Osteocyte (in vitro differentiated cells): ENCODE measurements around the gene C12orf57. TPM values are rescaled to one million over a fixed set of nuclear protein-coding genes. Genes with fewer than 3 reads are reported as not detected.

ENCODE experiments used
- DNase-seq: peaks from one replicate; pipeline ENCODE4 v3.0.0; 2021; ENCODE audit warnings: mixed read lengths; ENCODE audit not compliant: unreplicated experiment; ENCODE audit errors: extremely low spot score
- H3K27ac Mint-ChIP-seq: one replicate; pipeline ENCODE4 v1.8.0; 2021; ENCODE audit warnings: mild to moderate bottlenecking, mixed read lengths; ENCODE audit not compliant: unreplicated experiment
- H3K27me3 Mint-ChIP-seq: one replicate; pipeline ENCODE4 v1.8.0; 2021; ENCODE audit warnings: mixed read lengths; ENCODE audit not compliant: unreplicated experiment
- H3K36me3 Mint-ChIP-seq: one replicate; pipeline ENCODE4 v1.8.0; 2021; ENCODE audit warnings: mixed read lengths; ENCODE audit not compliant: unreplicated experiment
- H3K4me1 Mint-ChIP-seq: one replicate; pipeline ENCODE4 v1.8.0; 2021; ENCODE audit warnings: mixed read lengths; ENCODE audit not compliant: unreplicated experiment
- H3K4me3 Mint-ChIP-seq: one replicate; pipeline ENCODE4 v1.8.0; 2021; ENCODE audit warnings: mild to moderate bottlenecking, moderate library complexity, mixed read lengths; ENCODE audit not compliant: unreplicated experiment
- H3K9me3 Mint-ChIP-seq: one replicate; pipeline ENCODE4 v1.8.0; 2021; ENCODE audit warnings: mixed read lengths; ENCODE audit not compliant: unreplicated experiment
- CTCF ChIP-seq: fragments of 200-600 bp; sonication (generic); IDR thresholded peaks from 2 replicates; pipeline ENCODE4 v1.5.0; 2021; ENCODE audit warnings: antibody characterized with exemption, mild to moderate bottlenecking, moderate library complexity
- long read RNA-seq: library from polyadenylated mRNA; unstranded; transcript quantifications from one replicate; pipeline ENCODE4 v2.0.0, GENCODE V29; 2021
- total RNA-seq: library from RNA; stranded (reverse); gene quantifications from 2 replicates; pipeline ENCODE4 v1.2.1, GENCODE V29; 2021

The C12orf57 gene
- 287 and 309 TPM in 2 replicates for total RNA-seq
- long read RNA-seq, transcript C12orf57-202 (3 exons, 662 nt), result minor isoform, 5 of 42 reads
- long read RNA-seq, transcript C12orf57-201 (3 exons, 560 nt), result major isoform, 28 of 42 reads
- long read RNA-seq, partial matches to known transcripts, result 4 of 42 reads
- long read RNA-seq, other reads (novel, unspliced or antisense), result 3 of 42 reads

- peaks cover 13% of the 10 kb centered on the region for H3K36me3 Mint-ChIP-seq
- TF ChIP-seq CTCF, result no peak
- H3K4me1 Mint-ChIP-seq, result peaks cover 37% of the 10 kb centered on the region
- H3K27me3 Mint-ChIP-seq, result no peaks in the 10 kb centered on the region
- H3K4me3 Mint-ChIP-seq, result peak within 1 kb of the TSS; percentile 94
- peak within 1 kb of the TSS; percentile 99 for H3K27ac Mint-ChIP-seq
- no peaks in the 10 kb centered on the region for H3K9me3 Mint-ChIP-seq
- no peak for DNase-seq
These were observed at the start of gene C12orf57, which contains the start of gene RNU7-1 for GRCh38 chr12:6943722-6944380. C12orf57 (plus strand) TSS chr12:6944022; CDS start chr12:6944122, 100 bp downstream. RNU7-1 (plus strand) TSS chr12:6943816.

GRCh38 chr12:6894321-6894720 is 49.5 kb upstream of the C12orf57 start:
- DNase-seq, result no peak
- Mint-ChIP-seq H3K27ac (no peak overlapping the region), H3K4me1 (peaks cover 27% of the 10 kb centered on the region), H3K9me3 (no peaks in the 10 kb centered on the region), H3K4me3 (no peak overlapping the region), H3K36me3 (no peaks in the 10 kb centered on the region), H3K27me3 (no peaks in the 10 kb centered on the region)
- TF ChIP-seq CTCF, result no peak

- no peak for DNase-seq
- H3K27ac Mint-ChIP-seq, result peak overlapping the region; percentile 75
These were observed 46.9 kb upstream of the C12orf57 start for GRCh38 chr12:6896846-6897435.

GRCh38 chr12:6899427-6899826 is 44.4 kb upstream of the C12orf57 start:
- peaks cover 13% of the 10 kb centered on the region for H3K4me1 Mint-ChIP-seq
- no peaks in the 10 kb centered on the region for H3K9me3 Mint-ChIP-seq
- no peaks in the 10 kb centered on the region for H3K36me3 Mint-ChIP-seq
- no peak for TF ChIP-seq CTCF
- H3K27ac Mint-ChIP-seq, result no peak overlapping the region
- DNase-seq, result no peak
- H3K4me3 Mint-ChIP-seq, result no peak overlapping the region
- no peaks in the 10 kb centered on the region for H3K27me3 Mint-ChIP-seq

More at GRCh38 chr12:6896846-6897435, 46.9 kb upstream of the C12orf57 start:
- Mint-ChIP-seq H3K9me3 (no peaks in the 10 kb centered on the region), H3K4me1 (peaks cover 15% of the 10 kb centered on the region), H3K27me3 (no peaks in the 10 kb centered on the region), H3K36me3 (no peaks in the 10 kb centered on the region), H3K4me3 (no peak overlapping the region)
- TF ChIP-seq CTCF, result no peak

GRCh38 chr12:6899837-6900519 is 43.8 kb upstream of the C12orf57 start:
- peaks cover 13% of the 10 kb centered on the region for H3K4me1 Mint-ChIP-seq
- no peak overlapping the region for H3K27ac Mint-ChIP-seq
- H3K4me3 Mint-ChIP-seq, result no peak overlapping the region
- DNase-seq, result no peak
- TF ChIP-seq CTCF, result no peak
- no peaks in the 10 kb centered on the region for H3K27me3 Mint-ChIP-seq
- no peaks in the 10 kb centered on the region for H3K36me3 Mint-ChIP-seq
- no peaks in the 10 kb centered on the region for H3K9me3 Mint-ChIP-seq
